Nephron (organoid): ENCODE measurements around the gene ST8SIA4.

ENCODE experiments used
- H3K27ac Mint-ChIP-seq, 3 experiments: 2 replicates each; pipeline ENCODE4 v1.8.0; 2020; ENCODE audit warnings: mixed read lengths in 3 of 3, mild to moderate bottlenecking in 2 of 3, moderate library complexity in 1 of 3
- H3K27me3 Mint-ChIP-seq: 2 replicates; pipeline ENCODE4 v1.8.0; 2021; ENCODE audit warnings: low read depth, mild to moderate bottlenecking, moderate library complexity, mixed read lengths
- H3K36me3 Mint-ChIP-seq: 2 replicates; pipeline ENCODE4 v1.8.0; 2020; ENCODE audit warnings: low read depth, mixed read lengths
- H3K4me1 Mint-ChIP-seq: 2 replicates; pipeline ENCODE4 v1.8.0; 2020; ENCODE audit warnings: mixed read lengths
- H3K4me3 Mint-ChIP-seq, 3 experiments: 2 replicates each; pipeline ENCODE4 v1.8.0; 2020; ENCODE audit warnings: mild to moderate bottlenecking in 3 of 3, mixed read lengths in 3 of 3, moderate library complexity in 2 of 3
- H3K9me3 Mint-ChIP-seq: 2 replicates; pipeline ENCODE4 v1.8.0; 2020; ENCODE audit warnings: mixed read lengths
- CTCF ChIP-seq, 3 experiments: fragments of 200-600 bp; sonication (generic); IDR thresholded peaks; one replicate each; pipeline ENCODE4 v1.5.0; 2021; ENCODE audit warnings: antibody characterized with exemption in 3 of 3; ENCODE audit not compliant: unreplicated experiment in 3 of 3

Gene ST8SIA4

GRCh38 chr5:100761192-100761591, 141.9 kb downstream of the ST8SIA4 start:
- H3K27me3 Mint-ChIP-seq: no peaks in the 10 kb centered on the region
- no peak overlapping the region for H3K4me3 Mint-ChIP-seq
- no peaks in the 10 kb centered on the region for H3K9me3 Mint-ChIP-seq
- no peaks in the 10 kb centered on the region for H3K36me3 Mint-ChIP-seq
- H3K4me1 Mint-ChIP-seq: peaks cover 4% of the 10 kb centered on the region
- no peak overlapping the region for H3K27ac Mint-ChIP-seq
- no peak for TF ChIP-seq CTCF (IDR thresholded peaks at IDR 0.05; ENCODE audit: unreplicated experiment in 3 of 3)

- no peaks in the 10 kb centered on the region for H3K36me3 Mint-ChIP-seq
- no peaks in the 10 kb centered on the region for H3K9me3 Mint-ChIP-seq
- no peak for TF ChIP-seq CTCF (IDR thresholded peaks at IDR 0.05; ENCODE audit: unreplicated experiment in 3 of 3)
- H3K27me3 Mint-ChIP-seq: no peaks in the 10 kb centered on the region
- H3K4me3 Mint-ChIP-seq: no peak overlapping the region
- H3K4me1 Mint-ChIP-seq: peaks cover 4% of the 10 kb centered on the region
- H3K27ac Mint-ChIP-seq: peak overlapping the region in 2 of 3 experiments; percentile 50 to 83
Observed at GRCh38 chr5:100760688-100761087, 142.4 kb downstream of the ST8SIA4 start.

GRCh38 chr5:100758780-100759179, 144.3 kb downstream of the ST8SIA4 start:
- Mint-ChIP-seq H3K4me3 (no peak overlapping the region), H3K4me1 (peaks cover 4% of the 10 kb centered on the region), H3K9me3 (no peaks in the 10 kb centered on the region), H3K27me3 (no peaks in the 10 kb centered on the region), H3K27ac (no peak overlapping the region), H3K36me3 (no peaks in the 10 kb centered on the region)
- TF ChIP-seq CTCF (IDR thresholded peaks at IDR 0.05; ENCODE audit: unreplicated experiment in 3 of 3): no peak

GRCh38 chr5:100758306-100758705, 144.8 kb downstream of the ST8SIA4 start:
- H3K36me3 Mint-ChIP-seq: no peaks in the 10 kb centered on the region
- no peak overlapping the region for H3K4me3 Mint-ChIP-seq
- H3K9me3 Mint-ChIP-seq: no peaks in the 10 kb centered on the region
- no peak for TF ChIP-seq CTCF (IDR thresholded peaks at IDR 0.05; ENCODE audit: unreplicated experiment in 3 of 3)
- peaks cover 4% of the 10 kb centered on the region for H3K4me1 Mint-ChIP-seq
- H3K27ac Mint-ChIP-seq: no peak overlapping the region
- no peaks in the 10 kb centered on the region for H3K27me3 Mint-ChIP-seq

- peaks cover 4% of the 10 kb centered on the region for H3K4me1 Mint-ChIP-seq
- H3K27me3 Mint-ChIP-seq: no peaks in the 10 kb centered on the region
- no peak overlapping the region for H3K27ac Mint-ChIP-seq
- no peak for TF ChIP-seq CTCF (IDR thresholded peaks at IDR 0.05; ENCODE audit: unreplicated experiment in 3 of 3)
- no peaks in the 10 kb centered on the region for H3K9me3 Mint-ChIP-seq
- H3K36me3 Mint-ChIP-seq: no peaks in the 10 kb centered on the region
- H3K4me3 Mint-ChIP-seq: no peak overlapping the region
Observed at GRCh38 chr5:100757618-100758017, 145.5 kb downstream of the ST8SIA4 start.
